Astrocyte of the cerebellum (primary cell): ENCODE results near the gene KIF1A.

Experiments
- DNase-seq: peaks from one replicate; pipeline ENCODE4 v3.0.0-alpha.2; 2011; ENCODE audit warnings: low read depth
- H3K4me3 ChIP-seq: 2 replicates; pipeline ENCODE4 v1.5.1; 2011; ENCODE audit warnings: mild to moderate bottlenecking, low read depth, low read length, moderate library complexity
- CTCF ChIP-seq: IDR thresholded peaks from 2 replicates; pipeline ENCODE4 v1.5.1; 2012; ENCODE audit warnings: low read length, low read depth, moderate library complexity, mild to moderate bottlenecking; ENCODE audit errors: missing control alignments
- in situ Hi-C: cut with HindIII; loops from 2 replicates; pipeline ENCODE4 v1.10.0; 2017; ENCODE audit warnings: low sequenced_read_pairs

The KIF1A gene

GRCh38 chr2:240707821-240708220 is 112.2 kb downstream of the KIF1A start:
- no peak for DNase-seq
- TF ChIP-seq CTCF: no peak
- in situ Hi-C loops: no loop called here
- H3K4me3 ChIP-seq: no peak overlapping the region

- H3K4me3 ChIP-seq: no peak overlapping the region
- in situ Hi-C loops: no loop called here
- no peak for DNase-seq
- no peak for TF ChIP-seq CTCF
These were observed 112.8 kb downstream of the KIF1A start for GRCh38 chr2:240707043-240707756.

GRCh38 chr2:240705204-240705791 is 114.7 kb downstream of the KIF1A start:
- no peak for DNase-seq
- in situ Hi-C loops: no loop called here
- no peak overlapping the region for H3K4me3 ChIP-seq
- no peak for TF ChIP-seq CTCF

- in situ Hi-C loops: no loop called here
- no peak overlapping the region for H3K4me3 ChIP-seq
- DNase-seq: no peak
- TF ChIP-seq CTCF: no peak
These were observed 115.4 kb downstream of the KIF1A start for GRCh38 chr2:240704651-240705050.

- no peak overlapping the region for H3K4me3 ChIP-seq
- in situ Hi-C loops: no loop called here
- no peak for TF ChIP-seq CTCF
- no peak for DNase-seq
These were observed 116.3 kb downstream of the KIF1A start for GRCh38 chr2:240703417-240704341.

GRCh38 chr2:240702640-240703011 is 117.4 kb downstream of the KIF1A start:
- no peak overlapping the region for H3K4me3 ChIP-seq
- in situ Hi-C loops: no loop called here
- no peak for DNase-seq
- TF ChIP-seq CTCF: no peak
